SU-DHL-6 (cell line): ENCODE results near the gene AATK.

Experiments
- H2AFZ ChIP-seq: fragments of 200-600 bp; sonication (generic); 2 replicates; pipeline ENCODE4 v1.6.1; 2014; ENCODE audit warnings: low read depth, mild to moderate bottlenecking, moderate library complexity, mixed read lengths, antibody characterized with exemption, low read length; ENCODE audit not compliant: severe bottlenecking
- H3F3A ChIP-seq: fragments of 200-600 bp; shearing (Covaris generic); 2 replicates; pipeline ENCODE4 v1.6.0; 2016; ENCODE audit warnings: antibody characterized with exemption, mild to moderate bottlenecking; ENCODE audit not compliant: insufficient read depth
- H3K27ac ChIP-seq: fragments of 200-600 bp; sonication (generic); 2 replicates; pipeline ENCODE4 v1.5.1; 2016; ENCODE audit warnings: low read depth, mild to moderate bottlenecking, low read length, moderate library complexity, mixed read lengths
- H3K27me3 ChIP-seq: fragments of 200-600 bp; sonication (generic), shearing (Covaris generic); 2 replicates; pipeline ENCODE4 v1.6.0; 2014; ENCODE audit warnings: mild to moderate bottlenecking, low read length
- H3K36me3 ChIP-seq: fragments of 200-600 bp; sonication (generic); 2 replicates; pipeline ENCODE4 v1.6.1; 2014; ENCODE audit warnings: mild to moderate bottlenecking, low read length, mixed read lengths
- H3K4me2 ChIP-seq: fragments of 300-600, 200-600 bp; shearing (Covaris generic), sonication (generic); 2 replicates; pipeline ENCODE4 v1.6.0; 2014; ENCODE audit warnings: low read length, low read depth, mild to moderate bottlenecking; ENCODE audit not compliant: poor library complexity, severe bottlenecking
- H3K4me3 ChIP-seq: fragments of 200-600 bp; sonication (generic); 2 replicates; pipeline ENCODE4 v1.5.1; 2014; ENCODE audit warnings: antibody characterized with exemption, low read length, mild to moderate bottlenecking, mixed read lengths; ENCODE audit not compliant: insufficient read depth, poor library complexity, severe bottlenecking
- H3K79me2 ChIP-seq: fragments of 200-600 bp; sonication (generic); 2 replicates; pipeline ENCODE4 v1.6.1; 2014; ENCODE audit warnings: mild to moderate bottlenecking, low read length, moderate library complexity; ENCODE audit not compliant: insufficient read depth
- H3K9ac ChIP-seq: fragments of 200-600 bp; sonication (generic); 2 replicates; pipeline ENCODE4 v1.7.0; 2014; ENCODE audit warnings: mild to moderate bottlenecking, low read length
- H3K9me2 ChIP-seq: fragments of 200-600 bp; sonication (generic); replicated peaks from 2 replicates; pipeline ENCODE4 v1.6.1; 2014; ENCODE audit warnings: low read length; ENCODE audit not compliant: insufficient read depth
- H3K9me3 ChIP-seq: fragments of 200-600 bp; sonication (generic); 2 replicates; pipeline ENCODE4 v1.6.1; 2014; ENCODE audit warnings: low read length, mixed read lengths; ENCODE audit not compliant: insufficient read depth
- H4K20me1 ChIP-seq: fragments of 200-600 bp; sonication (generic); 2 replicates; pipeline ENCODE4 v1.6.1; 2014; ENCODE audit warnings: low read depth, mild to moderate bottlenecking, antibody characterized with exemption, low read length, moderate library complexity, mixed read lengths
- CTCF ChIP-seq: fragments of 200-600 bp; sonication (generic); IDR thresholded peaks from one replicate; pipeline ENCODE4 v1.5.1; 2017; ENCODE audit warnings: antibody characterized with exemption, mild to moderate bottlenecking, low read length, moderate library complexity; ENCODE audit not compliant: insufficient read depth, poor library complexity, severe bottlenecking
- EZH2phosphoT487 ChIP-seq: fragments of 200-600 bp; sonication (generic), shearing (Covaris generic); conservative IDR thresholded peaks from 2 replicates; pipeline ENCODE4 v1.6.1; 2018; ENCODE audit warnings: mild to moderate bottlenecking, antibody characterized with exemption, low read length, moderate library complexity, mixed read lengths

AATK gene

GRCh38 chr17:81138083-81138482 is 27.9 kb downstream of the AATK start:
- Histone ChIP-seq H3K27me3 (no peaks in the 10 kb centered on the region), H2AFZ (no peak overlapping the region), H3K79me2 (no peaks in the 10 kb centered on the region), H3K9me3 (no peaks in the 10 kb centered on the region; the same call in 1 of the 2 replicates), H3K9me2 (no peaks in the 10 kb centered on the region), H3K4me2 (no peak overlapping the region), H3K9ac (no peak overlapping the region), H3K4me3 (no peak overlapping the region), H4K20me1 (no peaks in the 10 kb centered on the region), H3K27ac (no peak overlapping the region), H3K36me3 (no peaks in the 10 kb centered on the region), H3F3A (no peaks in the 10 kb centered on the region)
- TF ChIP-seq EZH2phosphoT487: no peak
- no peak for TF ChIP-seq CTCF

DNA sequence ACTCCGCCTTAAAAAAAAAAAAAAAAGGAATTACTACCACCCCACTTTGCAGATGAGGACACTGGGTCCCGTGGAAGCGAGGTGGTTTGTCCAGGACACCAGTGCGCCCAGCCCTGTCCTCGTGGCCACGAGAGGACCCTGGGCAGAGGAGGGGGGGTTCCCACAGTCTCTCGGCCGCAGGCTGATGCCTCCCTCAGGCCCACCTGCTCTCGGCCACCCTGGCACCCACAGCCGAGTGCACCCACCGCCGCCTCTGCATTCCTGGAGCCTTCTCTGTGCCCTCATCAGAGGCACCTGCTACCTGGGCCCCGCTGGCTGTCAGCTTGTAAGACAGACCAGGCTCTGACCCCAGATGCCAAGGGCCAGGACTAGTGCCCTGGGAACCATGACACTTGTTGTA is 28.8 kb downstream of the AATK start:
- Histone ChIP-seq H3K9me3 (no peaks in the 10 kb centered on the region; the same call in 1 of the 2 replicates), H3K4me3 (no peak overlapping the region), H2AFZ (no peak overlapping the region), H3K27me3 (no peaks in the 10 kb centered on the region), H3K79me2 (no peaks in the 10 kb centered on the region), H4K20me1 (no peaks in the 10 kb centered on the region), H3K27ac (no peak overlapping the region), H3K36me3 (no peaks in the 10 kb centered on the region), H3K4me2 (no peak overlapping the region), H3F3A (no peaks in the 10 kb centered on the region), H3K9me2 (no peaks in the 10 kb centered on the region), H3K9ac (no peak overlapping the region)
- TF ChIP-seq CTCF (no peak), EZH2phosphoT487 (no peak)

DNA sequence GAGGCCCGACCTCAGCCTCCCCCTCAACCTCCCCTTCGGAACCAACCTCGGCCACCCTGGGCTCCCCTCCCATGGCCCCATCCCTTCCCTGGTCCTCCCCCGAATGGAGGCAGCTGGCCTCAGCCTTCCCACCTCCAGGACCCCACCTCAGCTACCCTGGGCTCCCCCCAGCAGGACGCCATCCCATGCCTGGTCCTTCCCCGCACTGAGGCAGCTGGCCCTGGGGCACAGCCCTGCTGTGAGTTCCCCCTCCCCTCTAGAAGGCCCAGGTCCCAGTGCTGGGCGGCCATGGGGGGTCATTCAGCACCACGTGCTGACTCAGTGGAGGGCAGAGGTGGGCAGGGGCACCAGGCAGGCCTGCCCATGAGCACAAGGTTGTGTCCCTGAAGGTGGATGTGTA is 29.7 kb downstream of the AATK start:
- Histone ChIP-seq H4K20me1 (no peaks in the 10 kb centered on the region), H3K27ac (no peak overlapping the region), H3K9me2 (no peaks in the 10 kb centered on the region), H3K36me3 (no peaks in the 10 kb centered on the region), H3K79me2 (no peaks in the 10 kb centered on the region), H3K27me3 (no peaks in the 10 kb centered on the region), H3K4me3 (no peak overlapping the region), H2AFZ (no peak overlapping the region), H3K9me3 (no peaks in the 10 kb centered on the region; the same call in 1 of the 2 replicates), H3F3A (no peaks in the 10 kb centered on the region), H3K4me2 (no peak overlapping the region), H3K9ac (no peak overlapping the region)
- TF ChIP-seq EZH2phosphoT487 (no peak), CTCF (no peak)
